ENCODE data around the gene RGS14.
"Not testable (repeated sequence)": the region's sequence is repeated elsewhere in the genome, so short reads cannot be mapped to it uniquely, and the experiment has no call there.

Gene RGS14

DNA sequence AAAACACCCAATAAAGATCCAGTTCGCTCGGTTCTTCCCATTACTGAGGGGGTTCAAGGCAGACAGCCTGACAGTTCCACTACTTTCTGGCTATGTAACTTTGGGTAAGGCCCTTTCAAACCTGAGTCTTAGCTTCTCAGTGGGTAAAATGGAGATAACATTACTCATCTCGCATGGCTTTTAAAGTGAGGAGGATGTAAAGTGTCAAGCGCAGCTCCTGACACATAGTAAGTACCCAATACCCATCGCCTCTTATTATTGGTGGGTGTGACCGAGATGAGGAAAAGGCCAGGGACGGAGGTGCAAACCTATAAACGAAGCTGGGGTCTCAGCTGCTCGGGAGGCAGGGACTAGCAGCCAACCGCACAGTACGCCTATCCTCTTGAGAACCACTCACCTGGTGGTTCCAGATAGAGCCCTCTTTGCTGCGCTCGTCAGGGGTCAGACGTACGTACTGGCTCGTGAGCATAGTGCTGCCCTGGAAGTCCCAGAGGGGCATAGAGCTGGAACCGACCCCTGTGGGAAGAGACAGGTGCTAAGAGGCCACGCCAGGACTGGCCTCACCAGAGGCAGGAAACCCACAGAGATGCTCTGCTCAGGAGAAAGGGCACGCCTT is 6.8 kb upstream of the RGS14 start:
- no peak for DNase-seq

DNA sequence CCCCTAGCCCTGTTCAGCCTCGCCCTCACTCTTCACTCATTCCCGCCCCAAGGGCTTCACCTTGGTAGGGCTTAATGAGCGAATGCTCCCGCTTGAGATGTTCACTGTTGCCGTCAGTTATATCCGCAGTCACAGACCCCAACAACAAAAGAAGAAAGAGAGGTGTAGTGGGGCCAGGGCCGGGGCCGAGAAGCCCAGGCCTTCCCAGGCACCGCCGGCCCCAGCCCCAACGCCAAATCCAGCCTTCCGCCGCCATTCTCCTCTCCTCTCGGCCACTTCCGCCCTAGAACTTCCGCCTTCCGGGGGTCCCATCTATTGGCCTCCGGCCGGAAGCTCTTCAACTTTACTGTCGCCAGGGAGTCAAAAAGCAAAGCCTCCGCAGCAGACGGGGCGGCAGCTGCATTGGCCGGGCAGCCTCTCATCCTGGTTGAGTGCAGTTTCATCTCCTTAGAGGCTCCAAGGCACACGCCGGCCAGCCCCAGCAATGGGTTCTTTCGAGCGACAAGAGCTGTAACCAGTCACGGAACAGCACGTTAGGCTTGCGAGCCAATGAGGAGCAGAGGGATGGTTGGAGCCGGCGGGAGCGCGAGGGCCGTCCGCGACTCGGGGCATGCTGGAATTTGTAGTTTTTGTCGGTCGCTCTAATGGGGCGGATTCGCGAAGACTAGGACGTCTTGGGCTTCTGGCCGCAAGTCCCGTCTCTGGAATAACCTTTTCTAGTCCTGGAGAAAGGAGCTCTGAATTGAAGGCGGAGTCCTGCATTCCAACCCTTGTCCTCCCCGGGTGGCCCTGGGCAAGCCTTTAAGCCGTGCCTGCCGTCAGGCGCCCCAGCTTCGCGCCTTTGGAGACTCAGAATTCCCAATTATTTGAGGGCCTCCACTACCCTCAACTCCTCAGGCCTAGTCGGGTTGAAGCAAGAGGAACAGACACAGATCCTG is 6.1 kb upstream of the RGS14 start, which contains the start of gene LMAN2:
Gene LMAN2, minus strand, starts transcription at position 277 of the 938 bp plus-strand sequence. Its CDS starts 21 bp downstream, at position 256.
- DNase-seq: peak; percentile 96

DNA sequence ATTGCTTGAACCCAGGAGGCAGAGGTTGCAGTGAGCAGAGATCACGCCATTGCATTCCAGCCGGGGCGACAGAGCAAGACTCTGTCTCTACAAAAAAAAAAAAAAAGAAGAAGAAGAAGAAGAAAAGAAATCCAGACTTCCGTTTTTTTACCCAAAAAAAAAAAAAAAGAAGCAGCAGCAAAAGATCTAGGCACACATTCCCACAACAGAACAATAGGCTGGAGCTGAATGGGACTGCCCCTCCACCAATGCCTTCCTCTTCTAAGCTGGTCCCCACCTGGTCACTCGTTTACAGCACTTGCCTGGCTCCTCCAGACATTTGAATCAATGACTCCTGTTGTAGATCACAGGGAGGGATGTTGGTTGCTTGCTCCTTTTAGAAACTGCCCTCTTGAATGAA is 4.6 kb upstream of the RGS14 start:
- DNase-seq: no peak

DNA sequence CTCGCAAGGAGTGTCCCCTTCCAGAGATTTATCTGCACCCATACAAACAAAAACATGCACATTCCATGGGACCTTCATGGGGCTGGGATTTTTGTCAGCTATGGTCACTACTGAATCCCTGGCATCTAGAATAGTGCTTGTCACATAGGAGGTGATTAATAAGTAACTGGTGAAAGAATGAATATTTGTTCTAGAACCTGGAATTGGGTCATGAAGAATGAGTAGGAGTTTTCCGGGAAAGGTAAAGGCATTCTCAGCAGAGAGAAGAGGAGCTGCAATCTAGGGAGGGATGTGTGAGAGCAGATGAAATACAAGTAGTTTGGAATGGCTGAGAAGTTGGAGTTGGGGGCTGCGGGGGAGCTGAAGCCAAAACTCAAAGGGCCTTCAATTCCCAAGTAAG is 3.5 kb upstream of the RGS14 start:
- no peak for DNase-seq

- no peak for DNase-seq
Measured at GRCh38 chr5:177354711-177355110, 3.0 kb upstream of the RGS14 start.

- no peak for DNase-seq
Measured at GRCh38 chr5:177355162-177355867, 2.4 kb upstream of the RGS14 start.

DNA sequence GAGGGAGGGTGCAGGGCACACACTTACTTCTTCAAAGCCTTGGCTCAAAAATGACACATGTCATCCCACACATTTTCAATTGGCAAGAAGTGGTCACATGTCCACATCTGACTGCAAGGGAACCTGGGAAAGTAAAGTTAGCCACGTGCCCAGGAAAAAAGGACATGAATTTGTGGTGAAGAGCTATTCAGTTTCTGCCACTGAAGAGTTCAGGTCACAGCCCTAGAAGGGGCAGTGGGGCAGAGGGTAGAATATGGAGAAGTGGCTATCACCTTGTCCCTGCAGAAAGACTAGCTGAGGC is 1.9 kb upstream of the RGS14 start:
- no peak for DNase-seq

GRCh38 chr5:177356746-177357145 is 978 bp upstream of the RGS14 start:
- DNase-seq: no peak

DNA sequence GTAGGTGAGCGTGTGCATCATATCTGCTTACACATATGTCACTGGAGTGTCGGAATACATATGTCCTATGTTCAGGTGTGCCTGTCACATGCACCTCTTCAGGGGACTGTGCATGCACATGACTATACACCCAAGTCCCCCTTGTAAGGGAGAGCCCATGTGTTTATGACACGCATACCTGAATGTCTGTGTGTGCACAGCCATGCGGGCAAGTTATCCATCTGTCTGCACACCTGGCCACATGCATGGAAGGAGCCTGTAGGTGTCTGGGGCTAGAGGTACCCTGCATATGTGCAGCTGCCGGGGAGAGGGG is 622 bp upstream of the RGS14 start:
- no peak for DNase-seq

DNA sequence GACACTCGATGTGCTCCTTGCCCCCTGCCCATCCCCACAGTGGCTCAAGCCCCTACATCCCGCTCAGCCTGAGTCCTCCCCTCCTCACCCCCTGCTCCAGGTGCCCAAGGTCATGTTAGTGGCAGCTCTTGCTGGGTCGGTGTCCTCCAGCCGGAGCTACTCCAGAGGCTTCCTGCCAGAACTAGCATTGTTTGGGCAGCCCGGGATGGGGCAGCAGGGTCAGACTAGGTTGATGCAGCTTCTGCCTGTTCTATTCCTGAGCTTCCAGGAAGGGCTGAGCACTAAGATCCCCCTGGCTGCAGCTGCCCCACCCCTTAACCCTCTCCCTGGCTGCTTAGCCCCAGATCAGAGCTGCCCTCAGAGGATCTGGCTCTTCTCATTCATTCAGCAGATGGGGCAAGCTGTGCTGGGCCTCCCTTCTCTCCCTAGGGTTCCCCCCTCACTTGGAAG is 671 bp downstream of the RGS14 start:
- DNase-seq: no peak

DNA sequence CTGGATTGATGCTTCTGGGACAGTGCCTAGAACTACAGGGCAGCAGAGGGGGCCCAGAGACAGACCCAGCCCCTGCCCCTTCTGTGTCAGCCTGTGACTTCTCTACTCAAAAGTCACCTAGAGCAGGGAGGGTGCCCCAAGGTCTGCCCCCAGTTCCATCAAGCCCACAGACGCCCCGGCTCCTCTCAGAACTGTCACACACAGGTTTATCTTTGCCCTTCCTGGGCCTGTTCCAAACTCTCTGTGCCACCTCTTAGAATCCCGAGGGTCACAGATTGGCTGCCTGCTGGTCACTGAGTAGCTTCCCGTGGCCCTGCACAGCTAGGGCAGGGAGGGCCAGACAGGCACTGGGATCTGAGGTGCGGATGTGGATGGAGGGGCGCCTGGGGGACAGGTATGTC is 1.7 kb downstream of the RGS14 start:
- DNase-seq: no peak

GRCh38 chr5:177359860-177360259 is 2.1 kb downstream of the RGS14 start:
- DNase-seq: no peak

- DNase-seq: not testable (repeated sequence)
Measured at GRCh38 chr5:177360740-177361139, 3.0 kb downstream of the RGS14 start.

DNA sequence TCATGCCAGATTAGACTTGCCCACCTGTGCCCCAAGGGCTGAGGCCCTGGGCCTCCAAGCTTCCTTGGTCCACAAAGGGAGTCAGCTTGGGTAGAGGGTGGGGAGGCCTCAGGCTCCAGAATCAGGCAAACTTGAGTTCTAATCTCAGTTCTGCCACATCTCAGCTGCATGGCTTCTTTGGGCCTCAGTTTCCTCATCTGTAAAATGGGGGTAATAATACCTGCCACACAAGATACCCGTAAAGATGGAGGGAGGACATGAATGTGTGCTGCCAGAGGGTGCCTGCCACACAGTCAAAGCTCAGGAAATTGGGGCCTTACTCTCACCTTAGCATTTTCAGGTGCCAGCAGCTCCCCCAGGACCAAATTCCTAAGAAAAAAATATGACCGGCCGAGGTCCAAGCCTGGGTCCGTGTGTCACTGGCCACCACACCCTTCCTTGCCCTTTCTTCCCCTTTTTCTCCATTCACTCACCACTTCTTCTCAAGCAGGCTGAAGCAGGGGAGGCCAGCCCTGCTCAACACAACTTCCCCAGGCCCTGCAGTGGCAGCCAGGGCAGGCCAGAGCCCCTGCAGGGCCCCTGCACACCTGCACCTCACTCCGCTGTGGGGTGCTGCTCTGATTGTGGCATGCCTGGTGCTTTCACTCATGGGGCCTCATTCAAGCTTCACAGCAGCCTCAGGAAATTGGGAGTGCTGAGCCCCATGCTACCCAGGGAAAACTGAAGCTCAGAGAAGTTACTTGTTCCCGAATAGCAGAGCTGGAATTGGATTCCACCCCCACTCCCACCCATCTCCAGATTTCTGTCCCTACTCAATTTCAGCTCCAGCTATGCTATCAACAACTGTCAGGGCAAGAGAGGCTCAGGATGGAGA is 3.9 kb downstream of the RGS14 start:
- no peak for DNase-seq

- DNase-seq: peak; percentile 66
Measured at GRCh38 chr5:177362292-177362609, 4.5 kb downstream of the RGS14 start.

GRCh38 chr5:177362610-177363507 is 5.1 kb downstream of the RGS14 start:
- peak; percentile 89 for DNase-seq

DNA sequence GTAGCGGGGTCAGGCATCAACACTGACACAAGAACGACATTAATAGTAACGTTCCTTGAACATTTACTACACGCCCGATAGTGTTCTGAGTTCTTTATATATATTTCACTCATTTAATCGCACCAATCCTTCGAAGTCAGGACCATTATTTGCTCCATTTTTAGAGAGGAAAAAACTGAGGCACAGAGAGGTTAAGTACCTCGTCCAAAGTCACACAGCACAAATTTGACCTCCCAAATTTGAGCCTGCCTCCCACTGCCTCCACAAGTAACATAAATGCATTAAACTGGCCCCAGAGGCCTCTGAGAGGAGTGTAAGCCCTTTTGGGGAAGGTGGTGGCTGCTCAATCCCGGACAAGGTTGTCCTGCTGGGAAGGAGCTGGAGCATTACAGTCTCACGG is 5.8 kb downstream of the RGS14 start:
- no peak for DNase-seq

- no peak for DNase-seq
Measured at GRCh38 chr5:177364159-177364962, 6.6 kb downstream of the RGS14 start.

- no peak for DNase-seq
Measured at GRCh38 chr5:177365845-177366527, 8.3 kb downstream of the RGS14 start.

DNA sequence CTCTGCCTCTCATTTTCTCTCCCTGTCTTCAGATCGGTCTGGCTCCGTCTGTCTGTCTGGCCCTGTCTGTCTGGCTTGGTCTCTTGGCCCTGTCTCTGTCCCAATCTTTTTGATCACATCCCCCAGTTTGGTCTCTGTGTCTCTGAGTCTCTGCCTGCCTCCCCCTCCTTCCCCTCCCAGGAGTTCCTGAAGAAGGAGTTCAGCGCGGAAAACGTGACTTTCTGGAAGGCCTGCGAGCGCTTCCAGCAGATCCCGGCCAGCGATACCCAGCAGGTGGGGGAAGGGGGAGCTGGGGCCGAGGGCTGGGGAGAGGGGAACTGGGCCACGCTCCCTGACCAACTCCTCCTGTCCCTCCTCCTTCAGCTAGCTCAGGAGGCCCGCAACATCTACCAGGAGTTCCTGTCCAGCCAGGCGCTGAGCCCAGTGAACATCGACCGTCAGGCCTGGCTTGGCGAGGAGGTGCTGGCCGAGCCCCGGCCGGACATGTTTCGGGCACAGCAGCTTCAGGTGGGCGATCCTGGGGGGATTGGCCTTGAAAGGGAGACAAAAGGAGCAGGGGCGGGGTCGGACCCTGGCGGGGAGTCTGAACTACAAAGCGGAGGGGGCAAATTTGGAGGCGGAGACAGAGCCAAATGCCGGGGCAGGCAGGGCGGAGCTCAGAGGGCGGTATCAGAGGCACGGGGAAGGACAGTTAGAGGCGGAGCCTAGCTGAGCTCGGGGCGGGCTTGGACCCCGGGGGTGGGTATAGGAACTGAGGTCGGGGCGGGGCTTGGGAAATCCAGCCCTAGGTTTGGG is 9.0 kb downstream of the RGS14 start:
- DNase-seq: no peak

Measured in activated effector memory CD4-positive, alpha-beta T cell treated with anti-CD3 and anti-CD28 coated beads, Interleukin-2, amount 50 U/mL, for 16 hours (primary cell).